ENCODE data around the gene IL3. TPM values are rescaled to one million over a fixed set of nuclear protein-coding genes. Genes with fewer than 3 reads are reported as not detected.

The IL3 gene
- total RNA-seq, 1 donor from 2014 or later, result not detected

DNA sequence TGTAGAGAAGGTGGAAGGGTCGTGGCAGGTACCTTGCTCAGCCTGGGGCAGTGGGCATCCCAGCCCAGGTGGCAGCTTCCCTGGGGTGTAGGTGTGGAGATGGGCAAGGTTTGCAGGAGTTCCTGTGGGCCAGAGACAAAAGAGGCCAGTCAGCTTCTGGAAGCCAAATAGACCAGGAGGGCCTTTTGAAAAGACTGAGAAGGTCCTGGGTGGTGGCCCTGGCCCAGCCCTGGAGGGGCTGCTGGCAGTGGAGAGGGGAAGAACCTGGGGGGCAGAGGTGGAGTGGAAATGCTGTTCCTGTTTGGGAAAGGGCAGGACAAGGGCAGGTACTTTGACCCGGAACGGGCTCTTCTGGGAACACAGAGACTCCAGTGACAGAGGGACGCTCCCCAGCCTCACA, 7.0 kb upstream of the IL3 start:
- H3K27me3 Mint-ChIP-seq (ENCODE audit: unreplicated experiment), result peaks cover 11% of the 10 kb centered on the region
- H3K36me3 Mint-ChIP-seq (ENCODE audit: unreplicated experiment), result no peaks in the 10 kb centered on the region
- no peak overlapping the region for H3K4me3 Mint-ChIP-seq (ENCODE audit: unreplicated experiment)
- peak; percentile 9 for DNase-seq
- peaks cover 12% of the 10 kb centered on the region for H3K4me1 Mint-ChIP-seq (ENCODE audit: low read depth, unreplicated experiment)
- no peak overlapping the region for H3K27ac Mint-ChIP-seq (ENCODE audit: unreplicated experiment)
- TF ChIP-seq, protein P1, sequence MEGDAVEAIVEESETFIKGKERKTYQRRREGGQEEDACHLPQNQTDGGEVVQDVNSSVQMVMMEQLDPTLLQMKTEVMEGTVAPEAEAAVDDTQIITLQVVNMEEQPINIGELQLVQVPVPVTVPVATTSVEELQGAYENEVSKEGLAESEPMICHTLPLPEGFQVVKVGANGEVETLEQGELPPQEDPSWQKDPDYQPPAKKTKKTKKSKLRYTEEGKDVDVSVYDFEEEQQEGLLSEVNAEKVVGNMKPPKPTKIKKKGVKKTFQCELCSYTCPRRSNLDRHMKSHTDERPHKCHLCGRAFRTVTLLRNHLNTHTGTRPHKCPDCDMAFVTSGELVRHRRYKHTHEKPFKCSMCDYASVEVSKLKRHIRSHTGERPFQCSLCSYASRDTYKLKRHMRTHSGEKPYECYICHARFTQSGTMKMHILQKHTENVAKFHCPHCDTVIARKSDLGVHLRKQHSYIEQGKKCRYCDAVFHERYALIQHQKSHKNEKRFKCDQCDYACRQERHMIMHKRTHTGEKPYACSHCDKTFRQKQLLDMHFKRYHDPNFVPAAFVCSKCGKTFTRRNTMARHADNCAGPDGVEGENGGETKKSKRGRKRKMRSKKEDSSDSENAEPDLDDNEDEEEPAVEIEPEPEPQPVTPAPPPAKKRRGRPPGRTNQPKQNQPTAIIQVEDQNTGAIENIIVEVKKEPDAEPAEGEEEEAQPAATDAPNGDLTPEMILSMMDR (IDR thresholded peaks at IDR 0.05; ENCODE audit: partially characterized antibody, unreplicated experiment), result no peak
- H3K9me3 Mint-ChIP-seq (ENCODE audit: unreplicated experiment), result no peaks in the 10 kb centered on the region

DNA sequence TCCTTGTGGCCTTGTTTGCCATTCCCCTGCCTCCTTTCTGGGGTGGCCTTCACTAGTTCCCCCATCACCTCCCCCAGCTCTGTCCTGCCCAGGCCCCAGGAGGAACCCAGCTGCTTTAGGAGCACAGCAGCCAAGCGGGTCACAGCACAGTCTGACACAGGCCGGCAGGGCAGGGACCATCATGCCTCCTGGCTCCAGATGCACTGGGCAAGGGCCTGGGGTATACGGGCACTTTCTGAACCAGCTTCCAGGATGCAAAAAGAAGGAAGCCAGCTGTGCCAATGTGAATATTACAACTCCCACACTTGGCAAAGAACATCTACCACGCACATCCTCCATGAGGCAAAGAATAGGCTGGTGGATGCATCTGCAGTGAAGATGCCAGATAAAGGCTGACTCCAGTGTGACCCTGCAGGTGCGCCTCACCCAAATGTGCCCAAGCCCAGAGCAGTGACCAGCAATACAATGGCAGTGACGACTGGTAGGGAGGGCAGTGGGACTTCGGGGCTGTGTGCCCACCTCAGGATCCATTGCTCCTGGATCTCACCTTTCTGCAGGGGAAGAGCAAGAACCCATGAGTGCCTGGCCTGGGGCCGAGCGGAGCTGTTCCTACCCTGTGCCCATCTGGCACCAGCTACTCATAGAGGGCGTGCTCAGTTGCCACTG, 6.3 kb upstream of the IL3 start:
- H3K4me3 Mint-ChIP-seq (ENCODE audit: unreplicated experiment), result no peak overlapping the region
- no peak overlapping the region for H3K27ac Mint-ChIP-seq (ENCODE audit: unreplicated experiment)
- H3K4me1 Mint-ChIP-seq (ENCODE audit: low read depth, unreplicated experiment), result peaks cover 12% of the 10 kb centered on the region
- no peaks in the 10 kb centered on the region for H3K9me3 Mint-ChIP-seq (ENCODE audit: unreplicated experiment)
- H3K36me3 Mint-ChIP-seq (ENCODE audit: unreplicated experiment), result no peaks in the 10 kb centered on the region
- TF ChIP-seq, protein P1 (IDR thresholded peaks at IDR 0.05; ENCODE audit: partially characterized antibody, unreplicated experiment), result no peak
- H3K27me3 Mint-ChIP-seq (ENCODE audit: unreplicated experiment), result peaks cover 11% of the 10 kb centered on the region
- no peak for DNase-seq

DNA sequence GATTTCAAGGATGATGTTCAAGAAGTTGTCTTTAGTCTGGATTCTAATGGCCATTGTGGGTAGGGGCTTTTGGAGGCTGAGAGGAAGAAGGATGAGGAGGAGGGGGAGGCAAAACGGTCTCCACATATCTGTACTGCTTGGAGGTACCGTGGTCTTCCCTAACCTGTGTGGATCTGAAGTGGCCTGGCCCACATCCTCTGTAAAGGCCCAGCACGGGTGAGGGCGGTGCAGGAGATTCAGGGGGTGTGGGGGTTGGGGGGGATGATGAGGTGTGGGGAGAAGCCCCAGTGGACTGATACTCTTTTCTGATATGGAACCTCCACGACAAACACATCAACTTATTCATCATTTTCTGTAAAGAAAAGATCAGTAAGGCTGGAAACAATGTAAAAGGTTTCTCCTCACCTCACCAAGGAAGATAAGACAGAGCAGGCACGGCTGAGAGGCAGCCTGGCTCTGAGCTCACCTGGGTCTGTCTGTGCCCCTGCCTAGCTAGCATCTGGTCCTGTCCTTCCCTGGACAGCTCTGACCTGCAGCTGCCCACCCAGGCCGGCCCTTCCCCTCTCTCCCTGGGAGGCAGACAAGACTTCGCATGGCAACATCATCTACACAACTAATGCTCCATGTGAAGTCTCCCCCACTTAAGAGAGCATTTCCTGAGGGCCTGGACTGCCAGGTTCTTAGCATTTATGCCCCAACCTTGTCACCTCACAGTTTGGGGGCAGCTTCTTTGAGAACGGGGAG, 5.6 kb upstream of the IL3 start:
- Mint-ChIP-seq H3K27ac (ENCODE audit: unreplicated experiment) (no peak overlapping the region), H3K27me3 (ENCODE audit: unreplicated experiment) (peaks cover 11% of the 10 kb centered on the region), H3K9me3 (ENCODE audit: unreplicated experiment) (no peaks in the 10 kb centered on the region), H3K36me3 (ENCODE audit: unreplicated experiment) (no peaks in the 10 kb centered on the region), H3K4me3 (ENCODE audit: unreplicated experiment) (no peak overlapping the region), H3K4me1 (ENCODE audit: low read depth, unreplicated experiment) (peaks cover 12% of the 10 kb centered on the region)
- TF ChIP-seq, protein P1 (IDR thresholded peaks at IDR 0.05; ENCODE audit: partially characterized antibody, unreplicated experiment), result no peak
- peak; percentile 6 for DNase-seq

DNA sequence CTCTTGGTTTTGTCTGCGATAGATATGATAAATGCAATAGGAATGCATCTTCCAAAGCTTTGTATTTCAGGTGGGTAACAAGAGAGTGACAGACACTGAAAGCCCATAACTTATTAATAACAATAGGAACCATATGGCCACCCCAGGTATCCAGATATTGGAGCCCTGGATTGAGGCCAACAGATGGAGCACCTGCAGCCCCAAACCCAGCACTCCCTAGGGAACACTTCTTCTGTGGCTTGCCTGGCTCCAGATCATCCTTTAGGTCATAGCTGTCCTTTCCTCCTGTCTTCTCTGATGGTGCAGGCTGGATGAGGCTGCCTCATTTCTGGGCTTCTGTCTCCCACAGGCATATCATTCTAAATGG, 5.0 kb upstream of the IL3 start:
- Mint-ChIP-seq H3K27me3 (ENCODE audit: unreplicated experiment) (peaks cover 12% of the 10 kb centered on the region), H3K4me1 (ENCODE audit: low read depth, unreplicated experiment) (peaks cover 12% of the 10 kb centered on the region), H3K27ac (ENCODE audit: unreplicated experiment) (no peak overlapping the region), H3K4me3 (ENCODE audit: unreplicated experiment) (no peak overlapping the region), H3K36me3 (ENCODE audit: unreplicated experiment) (no peaks in the 10 kb centered on the region), H3K9me3 (ENCODE audit: unreplicated experiment) (peaks cover 1% of the 10 kb centered on the region)
- TF ChIP-seq, protein P1 (IDR thresholded peaks at IDR 0.05; ENCODE audit: partially characterized antibody, unreplicated experiment), result no peak
- DNase-seq, result no peak

All from glutamatergic neuron (in vitro differentiated cells).